ENCODE measurements around the gene TCAF1.

The TCAF1 gene

DNA sequence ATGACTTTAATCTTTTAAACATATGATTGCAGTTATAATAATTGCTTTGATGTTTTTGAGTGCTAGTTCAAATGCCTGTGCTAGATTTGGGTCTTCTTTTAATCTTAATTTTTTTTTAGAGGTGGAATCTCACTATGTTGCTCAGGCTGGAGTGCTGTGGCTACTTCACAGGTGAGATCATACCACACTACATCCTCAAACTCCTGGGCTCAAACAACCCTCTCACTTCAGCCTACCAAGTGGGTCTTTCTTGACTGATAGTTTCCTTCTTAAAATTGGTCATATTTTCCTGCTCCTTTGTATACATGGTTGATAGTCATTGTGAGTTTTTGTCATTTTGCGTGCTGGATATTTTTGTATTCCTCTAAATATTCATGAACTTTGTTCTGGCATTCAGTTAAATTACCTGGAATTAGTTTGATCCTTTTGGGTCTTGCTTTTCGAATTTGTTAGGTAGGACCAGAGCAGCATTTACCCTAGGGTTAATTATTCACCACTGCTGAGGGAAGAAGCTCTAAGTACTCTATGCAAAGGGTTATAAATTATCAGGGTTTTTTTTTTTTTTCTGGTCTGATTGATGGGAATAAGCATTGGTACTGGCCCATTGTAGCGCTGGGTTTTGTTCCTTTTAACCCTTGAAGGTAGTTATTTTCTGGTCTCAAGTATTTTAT, 12.1 kb upstream of the TCAF1 start:
- H3K27ac ChIP-seq, result no peak overlapping the region
- no peak for TF ChIP-seq ZFX (IDR thresholded peaks at IDR 0.05; ENCODE audit: borderline replicate concordance)
- TF ChIP-seq, protein P1, sequence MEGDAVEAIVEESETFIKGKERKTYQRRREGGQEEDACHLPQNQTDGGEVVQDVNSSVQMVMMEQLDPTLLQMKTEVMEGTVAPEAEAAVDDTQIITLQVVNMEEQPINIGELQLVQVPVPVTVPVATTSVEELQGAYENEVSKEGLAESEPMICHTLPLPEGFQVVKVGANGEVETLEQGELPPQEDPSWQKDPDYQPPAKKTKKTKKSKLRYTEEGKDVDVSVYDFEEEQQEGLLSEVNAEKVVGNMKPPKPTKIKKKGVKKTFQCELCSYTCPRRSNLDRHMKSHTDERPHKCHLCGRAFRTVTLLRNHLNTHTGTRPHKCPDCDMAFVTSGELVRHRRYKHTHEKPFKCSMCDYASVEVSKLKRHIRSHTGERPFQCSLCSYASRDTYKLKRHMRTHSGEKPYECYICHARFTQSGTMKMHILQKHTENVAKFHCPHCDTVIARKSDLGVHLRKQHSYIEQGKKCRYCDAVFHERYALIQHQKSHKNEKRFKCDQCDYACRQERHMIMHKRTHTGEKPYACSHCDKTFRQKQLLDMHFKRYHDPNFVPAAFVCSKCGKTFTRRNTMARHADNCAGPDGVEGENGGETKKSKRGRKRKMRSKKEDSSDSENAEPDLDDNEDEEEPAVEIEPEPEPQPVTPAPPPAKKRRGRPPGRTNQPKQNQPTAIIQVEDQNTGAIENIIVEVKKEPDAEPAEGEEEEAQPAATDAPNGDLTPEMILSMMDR (IDR thresholded peaks at IDR 0.05), result no peak

DNA sequence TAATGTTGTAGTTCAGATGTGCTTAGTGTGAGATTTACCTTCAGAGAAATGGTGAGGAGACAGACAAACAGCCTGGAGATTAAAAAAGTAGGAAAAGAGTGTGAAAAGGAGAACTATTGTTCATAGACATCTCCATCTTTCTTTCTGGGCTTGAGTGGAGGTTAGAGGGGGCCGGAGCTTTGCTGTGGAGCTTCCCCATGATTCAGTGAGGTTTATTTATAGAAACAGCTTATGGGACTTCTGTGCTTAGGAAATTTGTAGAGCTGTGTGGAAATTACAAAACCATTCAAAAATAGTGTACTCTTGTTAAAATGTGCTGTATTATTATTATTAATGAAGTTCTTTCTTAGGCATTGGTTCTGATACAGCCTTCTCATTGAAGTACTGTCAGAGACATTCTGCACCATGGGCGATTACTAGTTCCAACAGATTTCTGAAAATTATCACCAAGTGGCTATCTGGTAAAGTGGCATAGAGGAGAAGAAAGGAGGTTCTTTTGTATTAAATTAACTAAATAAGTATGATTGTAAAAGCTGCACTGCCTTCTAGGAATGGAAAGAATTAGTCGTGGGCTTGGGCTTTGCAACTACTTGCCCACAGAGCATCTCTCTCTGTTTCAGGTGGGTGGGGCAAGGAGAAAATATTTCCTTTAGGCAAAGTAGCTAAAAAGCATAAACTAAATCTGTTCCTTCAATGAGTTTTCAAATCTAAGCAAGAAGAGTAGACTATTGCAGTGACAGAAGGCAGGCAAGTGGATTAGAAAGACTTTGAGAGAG, 8.7 kb upstream of the TCAF1 start:
- no peak for TF ChIP-seq ZFX (IDR thresholded peaks at IDR 0.05; ENCODE audit: borderline replicate concordance)
- TF ChIP-seq, protein P1 (IDR thresholded peaks at IDR 0.05), result no peak
- H3K27ac ChIP-seq, result no peak overlapping the region

DNA sequence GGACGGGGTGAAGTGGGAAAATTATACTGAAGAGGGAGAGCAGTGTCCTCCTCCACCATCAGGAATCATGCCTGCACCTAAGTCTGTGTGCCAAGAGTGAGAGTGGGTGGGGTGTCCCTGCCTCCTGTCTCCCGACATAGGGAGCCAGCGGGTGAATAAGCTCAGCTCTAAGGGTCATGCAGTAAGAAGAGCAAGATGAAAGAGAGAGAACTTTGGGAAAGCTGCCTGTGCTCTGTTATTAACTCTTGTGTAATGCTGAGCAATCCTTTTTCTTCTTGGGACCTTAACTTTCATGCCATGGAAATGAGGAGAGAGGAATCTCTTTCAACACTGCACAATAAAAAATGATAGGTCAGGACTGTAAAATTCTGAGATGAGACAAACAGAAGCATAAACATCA, 7.9 kb upstream of the TCAF1 start:
- TF ChIP-seq, protein P1 (IDR thresholded peaks at IDR 0.05), result no peak
- TF ChIP-seq ZFX (IDR thresholded peaks at IDR 0.05; ENCODE audit: borderline replicate concordance), result no peak
- no peak overlapping the region for H3K27ac ChIP-seq

DNA sequence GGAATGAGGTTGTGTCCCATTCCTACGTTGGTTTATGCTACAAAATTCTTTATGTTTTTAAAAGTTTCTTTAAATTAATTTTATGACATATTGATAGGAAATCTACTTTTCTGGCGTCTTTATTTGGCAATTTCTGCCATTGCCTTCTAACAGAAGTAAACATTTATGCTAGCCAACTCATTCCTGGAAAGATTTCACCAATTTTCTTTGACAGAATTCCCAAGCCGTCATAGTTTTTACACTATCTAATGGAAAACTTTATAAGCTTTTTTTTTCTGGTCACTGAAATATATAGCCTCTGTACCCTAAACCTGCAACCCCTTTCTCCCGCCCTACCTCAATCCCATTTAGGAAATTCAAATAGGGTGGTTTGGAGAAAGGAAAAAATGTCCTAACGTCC, 6.1 kb upstream of the TCAF1 start:
- TF ChIP-seq ZFX (IDR thresholded peaks at IDR 0.05; ENCODE audit: borderline replicate concordance), result no peak
- TF ChIP-seq, protein P1 (IDR thresholded peaks at IDR 0.05), result no peak
- no peak overlapping the region for H3K27ac ChIP-seq

DNA sequence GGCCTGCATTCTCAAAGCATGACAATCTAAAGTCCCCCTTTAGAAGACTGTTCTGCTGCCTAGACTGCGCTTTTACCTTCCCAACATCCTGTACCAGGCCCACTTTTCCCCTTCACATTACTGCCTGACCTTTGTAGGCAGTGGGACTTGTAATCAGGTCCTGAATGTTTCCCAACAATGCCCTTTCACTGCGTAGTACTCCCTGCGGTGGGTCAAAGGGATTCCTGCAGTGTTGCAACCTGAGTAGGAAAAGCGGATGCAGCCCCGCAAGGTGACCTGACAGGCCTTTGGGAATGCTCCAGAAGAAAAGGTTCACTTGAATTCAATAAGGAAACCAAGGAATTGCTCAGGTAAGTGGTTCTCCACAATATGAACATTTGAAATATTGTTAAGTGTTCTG, 4.9 kb upstream of the TCAF1 start:
- no peak overlapping the region for H3K27ac ChIP-seq
- TF ChIP-seq, protein P1 (IDR thresholded peaks at IDR 0.05), result no peak
- TF ChIP-seq ZFX (IDR thresholded peaks at IDR 0.05; ENCODE audit: borderline replicate concordance), result no peak

DNA sequence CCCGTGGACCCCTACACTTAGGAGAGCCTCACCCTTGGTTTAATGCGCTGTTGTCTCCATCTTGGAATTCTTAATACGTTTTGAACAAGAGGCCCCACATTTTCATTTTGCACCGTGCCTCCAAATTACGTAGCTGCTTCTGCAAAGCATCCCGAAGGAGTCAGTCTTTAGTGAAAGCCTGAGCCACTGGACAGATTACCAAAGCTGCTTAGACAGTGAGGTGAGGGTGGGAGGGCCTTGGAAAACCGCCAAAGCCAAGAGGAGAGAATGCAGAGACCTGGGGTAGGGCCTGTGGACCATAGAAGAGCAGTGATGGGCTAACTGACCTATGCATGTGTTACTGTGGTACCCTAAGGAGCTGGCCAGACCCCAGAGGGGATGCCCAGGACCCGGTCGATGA, 4.2 kb upstream of the TCAF1 start:
- no peak overlapping the region for H3K27ac ChIP-seq
- TF ChIP-seq ZFX (IDR thresholded peaks at IDR 0.05; ENCODE audit: borderline replicate concordance), result no peak
- TF ChIP-seq, protein P1 (IDR thresholded peaks at IDR 0.05), result no peak

DNA sequence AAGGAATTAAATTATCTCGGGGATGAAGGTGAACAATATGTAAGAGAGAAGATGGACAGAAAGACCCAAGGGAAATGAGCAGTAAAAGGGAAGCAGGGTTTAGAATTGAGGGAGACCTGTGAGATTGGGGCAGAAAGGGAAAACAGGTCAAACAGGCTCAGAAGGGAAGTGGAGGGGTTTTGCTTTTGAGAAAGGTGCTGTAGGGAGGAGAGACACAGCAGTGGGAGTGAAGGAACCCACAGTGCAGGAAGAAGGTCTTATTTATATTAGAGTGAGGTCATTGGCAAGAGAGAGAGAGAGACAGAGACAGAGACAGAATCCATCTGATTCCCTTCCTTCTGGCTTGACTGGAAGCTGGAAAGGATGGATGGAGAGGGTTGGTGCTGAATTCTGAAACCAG, 3.5 kb upstream of the TCAF1 start:
- H3K27ac ChIP-seq, result peak overlapping the region; percentile 48; the same call in 1 of the 2 replicates
- TF ChIP-seq ZFX (IDR thresholded peaks at IDR 0.05; ENCODE audit: borderline replicate concordance), result no peak
- TF ChIP-seq, protein P1 (IDR thresholded peaks at IDR 0.05), result no peak
